HEK293T (cell line): ENCODE data around the gene TNFSF4.
"Not testable (repeated sequence)": the region's sequence is repeated elsewhere in the genome, so short reads cannot be mapped to it uniquely, and the experiment has no call there.

ENCODE experiments used
- CTCF ChIA-PET: fragments of 350-600 bp; formaldehyde crosslinking; extraction: SDS; loops from one replicate; lab custom pipeline; 2021; ENCODE audit warnings: antibody characterized with exemption, inconsistent platforms; lab: Yijun Ruan, JAX
- POLR2A ChIA-PET: fragments of 350-600 bp; formaldehyde crosslinking; extraction: SDS; loops from one replicate; lab custom pipeline; 2020; ENCODE audit warnings: antibody characterized with exemption, inconsistent platforms; lab: Yijun Ruan, JAX
- DNase-seq: peaks from one replicate; pipeline ENCODE4 v3.0.0; 2012; ENCODE audit warnings: mixed read lengths; ENCODE audit errors: extremely low spot score
- ARNT ChIP-seq: fragments of 450-650 bp; IDR thresholded peaks from 2 replicates; pipeline ENCODE4 v1.6.1; 2017; ENCODE audit warnings: mild to moderate bottlenecking
- BHLHE40 ChIP-seq: fragments of 450-650 bp; IDR thresholded peaks from 2 replicates; pipeline ENCODE4 v1.6.1; 2016; ENCODE audit warnings: mild to moderate bottlenecking, moderate library complexity, borderline replicate concordance
- CTBP1 ChIP-seq: fragments of 450-650 bp; IDR thresholded peaks from 2 replicates; pipeline ENCODE4 v1.6.1; 2016; ENCODE audit warnings: borderline replicate concordance
- ELF4 ChIP-seq: fragments of 450-650 bp; IDR thresholded peaks from 2 replicates; pipeline ENCODE4 v1.6.1; 2017; ENCODE audit warnings: antibody characterized with exemption
- FOXA1 ChIP-seq: fragments of 450-650 bp; IDR thresholded peaks from 2 replicates; pipeline ENCODE4 v1.6.1; 2016; ENCODE audit warnings: mild to moderate bottlenecking
- FOXK2 ChIP-seq: fragments of 450-650 bp; IDR thresholded peaks from 2 replicates; pipeline ENCODE4 v1.6.1; 2016; ENCODE audit warnings: mild to moderate bottlenecking
- FOXM1 ChIP-seq: fragments of 450-650 bp; IDR thresholded peaks from 2 replicates; pipeline ENCODE4 v1.6.1; 2017; ENCODE audit warnings: mild to moderate bottlenecking, borderline replicate concordance
- HDGF ChIP-seq: fragments of 450-650 bp; IDR thresholded peaks from 2 replicates; pipeline ENCODE4 v1.6.1; 2017; ENCODE audit warnings: antibody characterized with exemption, borderline replicate concordance
- L3MBTL2 ChIP-seq: fragments of 450-650 bp; conservative IDR thresholded peaks from 2 replicates; pipeline ENCODE4 v1.6.1; 2016; ENCODE audit warnings: mild to moderate bottlenecking
- LEF1 ChIP-seq: fragments of 450-650 bp; IDR thresholded peaks from 2 replicates; pipeline ENCODE4 v1.6.1; 2017; ENCODE audit warnings: mild to moderate bottlenecking, borderline replicate concordance
- NFRKB ChIP-seq: fragments of 450-650 bp; IDR thresholded peaks from 2 replicates; pipeline ENCODE4 v1.6.1; 2016; ENCODE audit warnings: mild to moderate bottlenecking, moderate library complexity
- SP1 ChIP-seq: fragments of 450-650 bp; IDR thresholded peaks from 2 replicates; pipeline ENCODE4 v1.6.1; 2017
- SUZ12 ChIP-seq: fragments of 450-650 bp; IDR thresholded peaks from 2 replicates; pipeline ENCODE4 v1.6.1; 2016; ENCODE audit warnings: mild to moderate bottlenecking
- TARDBP ChIP-seq: fragments of 450-650 bp; IDR thresholded peaks from 2 replicates; pipeline ENCODE4 v1.6.1; 2016
- ZNF384 ChIP-seq: fragments of 450-650 bp; IDR thresholded peaks from 2 replicates; pipeline ENCODE4 v1.6.1; 2016
- TF ChIP-seq, protein P1 (sequence below): fragments of 450-650 bp; IDR thresholded peaks from 2 replicates; pipeline ENCODE4 v1.6.1; 2016

The TNFSF4 gene

DNA sequence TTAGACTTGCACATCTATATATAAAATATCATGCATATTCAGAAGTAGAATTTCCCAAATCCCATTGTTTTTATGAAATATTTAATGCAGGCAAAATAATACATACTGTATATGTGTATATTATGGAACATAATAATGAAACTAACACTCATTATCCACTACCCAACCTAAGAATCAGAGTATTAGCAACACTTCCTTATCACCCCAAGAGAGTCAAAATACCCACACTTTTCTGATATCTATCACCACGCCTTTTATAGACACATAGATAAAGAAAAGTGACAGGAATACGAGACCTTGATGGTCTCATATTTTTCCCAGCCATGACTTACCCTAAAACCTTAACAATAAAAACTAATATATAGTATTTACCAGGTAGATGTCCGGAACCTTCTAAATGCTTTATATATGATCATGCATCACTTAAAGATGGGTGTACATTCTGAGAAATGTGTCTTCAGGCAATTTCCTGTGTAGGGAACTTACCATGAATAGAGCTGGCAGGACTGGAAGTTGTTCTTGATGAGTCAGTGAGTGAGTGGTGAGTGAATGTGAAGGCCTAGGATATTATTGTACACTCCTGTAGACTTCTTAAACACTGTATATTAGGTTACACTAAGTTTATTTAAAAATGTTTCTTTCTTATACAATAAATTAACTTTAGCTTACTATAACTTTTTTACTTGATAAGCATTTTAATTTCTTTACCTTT, 45.5 kb downstream of the TNFSF4 start:
- DNase-seq = no peak
- ChIA-PET POLR2A (no interaction called here), CTCF (no interaction called here)
- TF ChIP-seq HDGF (no peak), CTBP1 (no peak), ARNT (no peak), LEF1 (no peak), L3MBTL2 (no peak), BHLHE40 (no peak)

DNA sequence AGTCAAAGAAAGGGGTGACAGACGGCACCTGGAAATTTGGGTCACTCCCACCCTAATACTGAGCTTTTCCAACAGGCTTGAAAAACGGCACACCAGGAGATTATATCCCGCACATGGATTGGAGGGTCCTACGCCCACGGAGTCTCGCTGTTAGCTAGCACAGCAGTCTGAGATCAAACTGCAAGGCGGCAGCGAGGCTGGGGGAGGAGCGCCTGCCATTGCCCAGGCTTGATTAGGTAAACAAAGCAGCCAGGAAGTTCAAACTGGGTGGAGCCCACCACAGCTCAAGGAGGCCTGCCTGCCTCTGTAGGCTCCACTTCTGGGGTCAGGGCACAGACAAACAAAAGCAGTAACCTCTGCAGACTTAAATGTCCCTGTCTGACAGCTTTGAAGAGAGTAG, 53.2 kb downstream of the TNFSF4 start:
- CTCF ChIA-PET, DNase-seq, POLR2A ChIA-PET: not testable (repeated sequence)

DNA sequence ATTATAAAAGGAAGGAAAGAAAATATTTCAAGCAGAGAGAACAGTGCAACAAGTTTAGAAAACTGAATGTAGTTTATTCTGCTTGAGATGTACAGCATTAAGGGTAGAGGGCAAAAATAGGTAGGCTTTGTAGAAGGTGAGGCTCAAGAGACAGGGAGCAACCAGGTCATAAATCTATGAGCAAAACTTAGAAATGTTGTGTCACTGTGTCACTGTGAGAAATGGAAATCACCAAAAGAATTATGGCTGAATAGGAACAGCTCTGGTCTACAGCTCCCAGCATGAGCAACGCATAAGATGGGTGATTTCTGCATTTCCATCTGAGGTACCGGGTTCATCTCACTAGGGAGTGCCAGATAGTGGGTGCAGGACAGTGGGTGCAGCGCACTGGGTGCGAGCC, 53.6 kb downstream of the TNFSF4 start:
- no peak for DNase-seq
- CTCF ChIA-PET = no interaction called here
- POLR2A ChIA-PET = no interaction called here
- TF ChIP-seq ARNT (no peak), CTBP1 (no peak), LEF1 (no peak), ZNF384 (no peak), SUZ12 (no peak)
- TF ChIP-seq, protein P1, sequence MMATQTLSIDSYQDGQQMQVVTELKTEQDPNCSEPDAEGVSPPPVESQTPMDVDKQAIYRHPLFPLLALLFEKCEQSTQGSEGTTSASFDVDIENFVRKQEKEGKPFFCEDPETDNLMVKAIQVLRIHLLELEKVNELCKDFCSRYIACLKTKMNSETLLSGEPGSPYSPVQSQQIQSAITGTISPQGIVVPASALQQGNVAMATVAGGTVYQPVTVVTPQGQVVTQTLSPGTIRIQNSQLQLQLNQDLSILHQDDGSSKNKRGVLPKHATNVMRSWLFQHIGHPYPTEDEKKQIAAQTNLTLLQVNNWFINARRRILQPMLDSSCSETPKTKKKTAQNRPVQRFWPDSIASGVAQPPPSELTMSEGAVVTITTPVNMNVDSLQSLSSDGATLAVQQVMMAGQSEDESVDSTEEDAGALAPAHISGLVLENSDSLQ = no peak

DNA sequence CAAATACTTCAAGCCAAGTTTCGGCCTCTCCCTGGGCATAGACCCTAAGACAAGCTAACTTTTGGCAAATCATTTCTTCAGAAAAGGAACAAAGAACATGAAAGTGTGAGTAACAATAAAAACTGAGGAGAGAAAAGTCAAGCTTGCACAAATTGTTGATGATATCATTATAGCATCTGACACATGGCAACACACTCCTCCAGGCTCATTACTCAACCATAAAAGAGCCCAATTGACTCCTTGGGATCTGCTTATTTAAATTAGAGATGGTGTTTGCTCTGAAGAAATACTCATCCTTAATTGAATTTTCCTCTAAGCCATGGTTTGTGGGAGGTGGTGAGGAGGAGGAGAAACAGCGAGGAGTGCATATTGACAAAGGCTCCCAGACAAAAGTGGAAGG, 54.5 kb downstream of the TNFSF4 start:
- POLR2A ChIA-PET = no interaction called here
- no peak for TF ChIP-seq FOXK2
- no peak for TF ChIP-seq ZNF384
- no peak for TF ChIP-seq FOXM1
- no peak for TF ChIP-seq HDGF
- TF ChIP-seq BHLHE40 = no peak
- no peak for TF ChIP-seq NFRKB
- TF ChIP-seq SP1 = no peak
- TF ChIP-seq ARNT = no peak
- no peak for DNase-seq
- CTCF ChIA-PET = no interaction called here

DNA sequence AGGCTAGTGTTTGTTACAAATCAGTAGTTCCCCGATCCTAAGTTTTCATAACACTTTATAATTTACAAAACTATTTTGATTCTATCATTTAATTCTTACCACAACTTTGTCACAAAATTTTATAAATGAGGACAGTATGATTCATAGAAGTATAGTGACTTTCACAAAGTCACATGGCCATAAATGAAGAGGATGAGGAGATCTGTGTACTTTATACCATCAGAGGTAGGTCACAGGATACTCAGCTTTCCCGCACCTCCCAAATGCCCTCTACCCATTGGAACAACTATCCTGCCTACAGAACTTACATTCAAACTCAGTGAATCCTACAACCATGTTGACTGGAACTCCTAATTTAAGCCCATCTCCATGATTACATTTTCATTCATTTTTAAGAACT, 56.3 kb downstream of the TNFSF4 start:
- DNase-seq = no peak
- ChIA-PET POLR2A (no interaction called here), CTCF (no interaction called here)
- TF ChIP-seq ELF4 (no peak), ZNF384 (no peak), L3MBTL2 (no peak), FOXK2 (no peak), NFRKB (no peak), ARNT (no peak), HDGF (no peak), TARDBP (no peak), FOXM1 (no peak), LEF1 (no peak)
- TF ChIP-seq, protein P1 = no peak

DNA sequence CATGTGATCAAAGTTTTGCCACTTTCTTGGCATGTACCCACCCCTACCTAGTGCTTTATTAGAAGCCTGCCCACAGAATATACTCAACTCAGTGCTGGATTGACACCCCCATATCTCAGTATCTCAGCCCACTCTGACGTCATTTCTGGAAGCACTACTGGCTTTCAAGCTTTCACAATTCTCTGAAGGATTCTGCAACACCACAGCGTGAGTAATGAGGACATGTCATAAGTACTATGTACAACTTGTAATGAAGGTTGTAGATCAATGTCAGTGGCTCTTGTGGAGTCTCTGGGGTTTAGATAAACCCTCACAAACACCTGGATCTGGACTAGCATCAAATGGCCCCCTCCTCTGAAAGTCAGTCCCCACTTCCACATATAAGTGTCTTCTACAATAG, 57.2 kb downstream of the TNFSF4 start:
- no peak for DNase-seq
- TF ChIP-seq FOXK2 (no peak), CTBP1 (no peak), TARDBP (no peak), LEF1 (no peak), FOXA1 (no peak), ELF4 (no peak), ZNF384 (no peak)
- POLR2A ChIA-PET = no interaction called here
- CTCF ChIA-PET = no interaction called here

DNA sequence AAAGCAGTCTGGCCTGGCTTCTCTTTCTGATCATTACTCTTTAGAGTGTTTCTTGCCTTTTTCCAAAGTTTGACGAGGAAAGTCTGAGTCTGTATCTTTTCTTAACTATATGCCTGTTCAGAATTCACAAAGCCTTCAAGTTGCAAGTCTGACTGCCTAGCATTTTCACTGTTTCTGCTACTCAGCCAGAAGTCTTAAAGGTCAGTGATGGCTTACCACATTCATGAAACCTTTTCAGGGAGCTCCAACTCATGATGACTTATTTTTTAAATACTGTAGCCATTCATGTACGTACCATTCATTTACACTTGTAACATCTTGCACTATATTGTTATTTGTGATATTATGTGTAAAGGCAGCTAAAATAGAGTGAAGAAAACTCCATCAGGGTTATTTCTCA, 58.2 kb downstream of the TNFSF4 start:
- ChIA-PET CTCF (no interaction called here), POLR2A (no interaction called here)
- DNase-seq = no peak
- TF ChIP-seq FOXK2 (no peak), BHLHE40 (no peak), L3MBTL2 (no peak), FOXM1 (no peak), HDGF (no peak), ARNT (no peak), NFRKB (no peak), SUZ12 (no peak), FOXA1 (no peak), ZNF384 (no peak), TARDBP (no peak)

DNA sequence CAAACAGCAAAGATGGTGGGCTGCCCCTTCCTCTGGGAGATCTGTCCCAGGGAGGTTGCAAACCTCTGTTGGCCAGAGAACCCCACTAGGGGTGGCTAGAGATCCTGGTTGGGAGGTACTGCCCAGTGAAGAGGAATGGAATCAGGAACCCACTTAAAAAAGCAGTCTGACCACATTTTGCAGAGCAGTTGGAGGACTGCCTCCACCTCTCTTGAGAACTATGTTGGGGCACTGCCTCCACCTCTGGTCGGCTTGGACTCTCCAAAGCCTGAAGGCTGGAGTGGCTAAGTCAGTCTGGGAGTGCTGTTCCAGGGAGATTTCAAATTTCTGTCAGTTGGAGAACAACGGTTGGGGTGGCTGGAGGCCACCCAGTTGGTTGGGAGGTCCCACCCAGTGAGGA, 58.6 kb downstream of the TNFSF4 start:
- TF ChIP-seq HDGF = no peak
- no peak for TF ChIP-seq FOXK2
- TF ChIP-seq FOXA1 = no peak
- no peak for TF ChIP-seq LEF1
- no peak for TF ChIP-seq SUZ12
- TF ChIP-seq, protein P1 = no peak
- TF ChIP-seq CTBP1 = no peak
- TF ChIP-seq ARNT = no peak
- TF ChIP-seq TARDBP = no peak
- TF ChIP-seq SP1 = no peak
- no peak for TF ChIP-seq BHLHE40
- no peak for TF ChIP-seq FOXM1
- no peak for TF ChIP-seq ELF4
- TF ChIP-seq L3MBTL2 = no peak
- no peak for TF ChIP-seq NFRKB
- no peak for TF ChIP-seq ZNF384
- ChIA-PET POLR2A (no interaction called here), CTCF (no interaction called here)
- DNase-seq = no peak
